K562 (cell line): Measurements from ENCODE around the gene FCRLA. TPM values are rescaled to one million over a fixed set of nuclear protein-coding genes. Genes with fewer than 3 reads are reported as not detected.

Experiments
- BRD9 ChIP-seq: fragments of 450-650 bp; IDR thresholded peaks from 2 replicates; pipeline ENCODE4 v1.6.1; 2018; ENCODE audit warnings: low read depth; ENCODE audit not compliant: partially characterized antibody
- GATAD2A ChIP-seq: fragments of 450-650 bp; IDR thresholded peaks from 2 replicates; pipeline ENCODE4 v1.6.1; 2017
- KLF13 ChIP-seq: fragments of 450-650 bp; IDR thresholded peaks from 2 replicates; pipeline ENCODE4 v1.6.1; 2016; ENCODE audit warnings: missing genetic modification characterization, low read depth, mild to moderate bottlenecking, missing compliant biosample characterization, moderate library complexity, borderline replicate concordance
- MED1 ChIP-seq: sonication (generic); formaldehyde crosslinking; IDR thresholded peaks from 2 replicates; pipeline ENCODE4 v1.8.1; 2023; ENCODE audit warnings: missing genetic modification reagents, borderline replicate concordance
- MXI1 ChIP-seq: IDR thresholded peaks from 2 replicates; pipeline ENCODE4 v1.6.1; 2011; ENCODE audit warnings: low read depth, mild to moderate bottlenecking, improper control_type of control experiment, low read length
- NONO ChIP-seq, 2 experiments: fragments of 200-400 bp in 1 of 2; fragments of 450-650 bp in 1 of 2; formaldehyde crosslinking in 1 of 2; IDR thresholded peaks; 2 replicates each; pipeline ENCODE4 v1.6.1; 2017; ENCODE audit warnings: low read depth in 2 of 2, mild to moderate bottlenecking in 2 of 2, moderate library complexity in 2 of 2, low read length in 1 of 2
- PCBP1 ChIP-seq: fragments of 200-400 bp; formaldehyde crosslinking; IDR thresholded peaks from 2 replicates; pipeline ENCODE4 v1.6.1; 2018; ENCODE audit warnings: mild to moderate bottlenecking, low read depth, low read length; ENCODE audit not compliant: poor library complexity, severe bottlenecking
- RAD51 ChIP-seq: fragments of 450-650 bp; IDR thresholded peaks from 2 replicates; pipeline ENCODE4 v1.7.1; 2016; ENCODE audit warnings: low read depth, mild to moderate bottlenecking, borderline replicate concordance
- TAF15 ChIP-seq: fragments of 200-400 bp; formaldehyde crosslinking; IDR thresholded peaks from 2 replicates; pipeline ENCODE4 v1.6.1; 2017; ENCODE audit warnings: mild to moderate bottlenecking, low read depth, low read length, moderate library complexity
- THRB ChIP-seq: fragments of 450-650 bp; formaldehyde crosslinking; conservative IDR thresholded peaks from 2 replicates; pipeline ENCODE4 v1.4.0; 2022; ENCODE audit warnings: mild to moderate bottlenecking, missing genetic modification characterization
- ZBTB8A ChIP-seq: fragments of 450-650 bp; IDR thresholded peaks from 2 replicates; pipeline ENCODE4 v1.6.1; 2018; ENCODE audit warnings: mild to moderate bottlenecking, moderate library complexity; ENCODE audit not compliant: partially characterized antibody
- ZFX ChIP-seq: sonication (generic); formaldehyde crosslinking; IDR thresholded peaks from 2 replicates; pipeline ENCODE4 v1.8.0; 2022; ENCODE audit warnings: mild to moderate bottlenecking, missing genetic modification reagents, moderate library complexity
- ZNF561 ChIP-seq: fragments of 450-650 bp; formaldehyde crosslinking; conservative IDR thresholded peaks from 2 replicates; pipeline ENCODE4 v1.4.0; 2020; ENCODE audit warnings: mild to moderate bottlenecking, moderate library complexity
- ZNF589 ChIP-seq: fragments of 200-800 bp; sonication (Bioruptor generic); IDR thresholded peaks from 2 replicates; pipeline ENCODE4 v1.6.1; 2016; ENCODE audit warnings: low read depth, missing genetic modification characterization, missing compliant biosample characterization
- ZNF785 ChIP-seq: fragments of 250-450 bp; sonication (Bioruptor Pico); IDR thresholded peaks from 2 replicates; pipeline ENCODE4 v1.4.0; 2020; ENCODE audit warnings: mild to moderate bottlenecking
- polyA plus RNA-seq, 8 experiments: library from polyadenylated mRNA; depleted of rRNA in 4 of 8; stranded (reverse) in 5 of 8; unstranded in 3 of 8; fragments of >200 nt; fragmentation: Nextera tagmentation in 2 of 8; fragmentation: Illumina TruSeq in 1 of 8; extraction: Ambion mirVana in 2 of 8; extraction: Trizol in 1 of 8; gene quantifications; 2 replicates each; pipeline versions ENCODE4 v1.2.1 to v1.2.3, GENCODE V29; 2011 to 2014; ENCODE audit warnings: inconsistent platforms in 1 of 8, missing spikeins in 1 of 8
- total RNA-seq, 7 experiments: library from RNA; depleted of rRNA in 6 of 7; stranded (reverse); fragments of >200 nt in 6 of 7; fragmentation: Illumina TruSeq in 2 of 7; extraction: Trizol in 2 of 7; gene quantifications; 2 replicates each; pipeline versions ENCODE4 v1.2.1 to v1.2.3, GENCODE V29; 2011 to 2021; ENCODE audit warnings: low replicate concordance in 1 of 7
- TF ChIP-seq, protein P1 (sequence below): fragments of 250-450 bp; sonication (Bioruptor Pico); IDR thresholded peaks from 2 replicates; pipeline ENCODE4 v1.4.0; 2020
- TF ChIP-seq, protein P2 (sequence below), 2 experiments: fragments of 450-650 bp; IDR thresholded peaks; 2 replicates each; pipeline ENCODE4 v1.6.1; 2016
- TF ChIP-seq, protein P3 (sequence below): sonication (generic); formaldehyde crosslinking; IDR thresholded peaks from 2 replicates; pipeline ENCODE4 v1.8.0; 2022; ENCODE audit warnings: mild to moderate bottlenecking, missing genetic modification reagents

Gene FCRLA
- total and polyA plus RNA-seq, 9 of the 15 experiments (the other 6 are each of a cell fraction or from before 2014, with no cell fraction given) = 0.09 to 0.84 (median 0.44) TPM

GRCh38 chr1:161738627-161739287, 31.7 kb downstream of the FCRLA start (continued):
- TF ChIP-seq, protein P1, sequence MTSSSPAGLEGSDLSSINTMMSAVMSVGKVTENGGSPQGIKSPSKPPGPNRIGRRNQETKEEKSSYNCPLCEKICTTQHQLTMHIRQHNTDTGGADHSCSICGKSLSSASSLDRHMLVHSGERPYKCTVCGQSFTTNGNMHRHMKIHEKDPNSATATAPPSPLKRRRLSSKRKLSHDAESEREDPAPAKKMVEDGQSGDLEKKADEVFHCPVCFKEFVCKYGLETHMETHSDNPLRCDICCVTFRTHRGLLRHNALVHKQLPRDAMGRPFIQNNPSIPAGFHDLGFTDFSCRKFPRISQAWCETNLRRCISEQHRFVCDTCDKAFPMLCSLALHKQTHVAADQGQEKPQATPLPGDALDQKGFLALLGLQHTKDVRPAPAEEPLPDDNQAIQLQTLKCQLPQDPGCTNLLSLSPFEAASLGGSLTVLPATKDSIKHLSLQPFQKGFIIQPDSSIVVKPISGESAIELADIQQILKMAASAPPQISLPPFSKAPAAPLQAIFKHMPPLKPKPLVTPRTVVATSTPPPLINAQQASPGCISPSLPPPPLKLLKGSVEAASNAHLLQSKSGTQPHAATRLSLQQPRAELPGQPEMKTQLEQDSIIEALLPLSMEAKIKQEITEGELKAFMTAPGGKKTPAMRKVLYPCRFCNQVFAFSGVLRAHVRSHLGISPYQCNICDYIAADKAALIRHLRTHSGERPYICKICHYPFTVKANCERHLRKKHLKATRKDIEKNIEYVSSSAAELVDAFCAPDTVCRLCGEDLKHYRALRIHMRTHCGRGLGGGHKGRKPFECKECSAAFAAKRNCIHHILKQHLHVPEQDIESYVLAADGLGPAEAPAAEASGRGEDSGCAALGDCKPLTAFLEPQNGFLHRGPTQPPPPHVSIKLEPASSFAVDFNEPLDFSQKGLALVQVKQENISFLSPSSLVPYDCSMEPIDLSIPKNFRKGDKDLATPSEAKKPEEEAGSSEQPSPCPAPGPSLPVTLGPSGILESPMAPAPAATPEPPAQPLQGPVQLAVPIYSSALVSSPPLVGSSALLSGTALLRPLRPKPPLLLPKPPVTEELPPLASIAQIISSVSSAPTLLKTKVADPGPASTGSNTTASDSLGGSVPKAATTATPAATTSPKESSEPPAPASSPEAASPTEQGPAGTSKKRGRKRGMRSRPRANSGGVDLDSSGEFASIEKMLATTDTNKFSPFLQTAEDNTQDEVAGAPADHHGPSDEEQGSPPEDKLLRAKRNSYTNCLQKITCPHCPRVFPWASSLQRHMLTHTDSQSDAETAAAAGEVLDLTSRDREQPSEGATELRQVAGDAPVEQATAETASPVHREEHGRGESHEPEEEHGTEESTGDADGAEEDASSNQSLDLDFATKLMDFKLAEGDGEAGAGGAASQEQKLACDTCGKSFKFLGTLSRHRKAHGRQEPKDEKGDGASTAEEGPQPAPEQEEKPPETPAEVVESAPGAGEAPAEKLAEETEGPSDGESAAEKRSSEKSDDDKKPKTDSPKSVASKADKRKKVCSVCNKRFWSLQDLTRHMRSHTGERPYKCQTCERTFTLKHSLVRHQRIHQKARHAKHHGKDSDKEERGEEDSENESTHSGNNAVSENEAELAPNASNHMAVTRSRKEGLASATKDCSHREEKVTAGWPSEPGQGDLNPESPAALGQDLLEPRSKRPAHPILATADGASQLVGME (CRISPR knock-in tag) = no peak
- TF ChIP-seq, protein P2, sequence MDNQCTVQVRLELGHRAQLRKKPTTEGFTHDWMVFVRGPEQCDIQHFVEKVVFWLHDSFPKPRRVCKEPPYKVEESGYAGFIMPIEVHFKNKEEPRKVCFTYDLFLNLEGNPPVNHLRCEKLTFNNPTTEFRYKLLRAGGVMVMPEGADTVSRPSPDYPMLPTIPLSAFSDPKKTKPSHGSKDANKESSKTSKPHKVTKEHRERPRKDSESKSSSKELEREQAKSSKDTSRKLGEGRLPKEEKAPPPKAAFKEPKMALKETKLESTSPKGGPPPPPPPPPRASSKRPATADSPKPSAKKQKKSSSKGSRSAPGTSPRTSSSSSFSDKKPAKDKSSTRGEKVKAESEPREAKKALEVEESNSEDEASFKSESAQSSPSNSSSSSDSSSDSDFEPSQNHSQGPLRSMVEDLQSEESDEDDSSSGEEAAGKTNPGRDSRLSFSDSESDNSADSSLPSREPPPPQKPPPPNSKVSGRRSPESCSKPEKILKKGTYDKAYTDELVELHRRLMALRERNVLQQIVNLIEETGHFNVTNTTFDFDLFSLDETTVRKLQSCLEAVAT (IDR thresholded peaks at IDR 0.05) = peak; percentile 47 to 57; a peak in 3 of 4 replicates
- no peak for TF ChIP-seq ZBTB8A
- peak; percentile 46; the same call in 1 of the 2 replicates for TF ChIP-seq GATAD2A
- peak; percentile 91 for TF ChIP-seq BRD9
- no peak for TF ChIP-seq MXI1
- TF ChIP-seq RAD51 = peak; percentile 32; the same call in 1 of the 2 replicates
- TF ChIP-seq ZNF785 = no peak
- TF ChIP-seq ZNF589 (CRISPR knock-in tag) = no peak
- no peak for TF ChIP-seq PCBP1
- no peak for TF ChIP-seq ZNF561
- no peak for TF ChIP-seq KLF13 (tag)
- TF ChIP-seq MED1 (CRISPR knock-in tag) = no peak
- no peak for TF ChIP-seq TAF15
- no peak for TF ChIP-seq ZFX (CRISPR knock-in tag)
- no peak for TF ChIP-seq NONO (IDR thresholded peaks at IDR 0.05; ENCODE audit: low read depth in 2 of 2, low read length in 1 of 2)
- TF ChIP-seq, protein P3, sequence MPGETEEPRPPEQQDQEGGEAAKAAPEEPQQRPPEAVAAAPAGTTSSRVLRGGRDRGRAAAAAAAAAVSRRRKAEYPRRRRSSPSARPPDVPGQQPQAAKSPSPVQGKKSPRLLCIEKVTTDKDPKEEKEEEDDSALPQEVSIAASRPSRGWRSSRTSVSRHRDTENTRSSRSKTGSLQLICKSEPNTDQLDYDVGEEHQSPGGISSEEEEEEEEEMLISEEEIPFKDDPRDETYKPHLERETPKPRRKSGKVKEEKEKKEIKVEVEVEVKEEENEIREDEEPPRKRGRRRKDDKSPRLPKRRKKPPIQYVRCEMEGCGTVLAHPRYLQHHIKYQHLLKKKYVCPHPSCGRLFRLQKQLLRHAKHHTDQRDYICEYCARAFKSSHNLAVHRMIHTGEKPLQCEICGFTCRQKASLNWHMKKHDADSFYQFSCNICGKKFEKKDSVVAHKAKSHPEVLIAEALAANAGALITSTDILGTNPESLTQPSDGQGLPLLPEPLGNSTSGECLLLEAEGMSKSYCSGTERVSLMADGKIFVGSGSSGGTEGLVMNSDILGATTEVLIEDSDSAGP (CRISPR knock-in tag) = no peak
- TF ChIP-seq THRB (CRISPR knock-in tag) = no peak
